CD8-positive, alpha-beta memory T cell (primary cell): ENCODE measurements around the gene COMMD6. TPM values are rescaled to one million over a fixed set of nuclear protein-coding genes. Genes with fewer than 3 reads are reported as not detected.

ENCODE experiments used
- CTCF ChIA-PET: fragments of 350-600 bp; sonication (Branson Sonifier 250); formaldehyde crosslinking; loops from one replicate; lab custom pipeline; 2021; ENCODE audit warnings: antibody characterized with exemption; lab: Charles Lee
- POLR2A ChIA-PET: fragments of 350-600 bp; sonication (Branson Sonifier 250); formaldehyde crosslinking; loops from one replicate; lab custom pipeline; 2021; ENCODE audit warnings: antibody characterized with exemption; lab: Charles Lee
- DNase-seq, 5 donors: peaks; one replicate each; pipeline versions ENCODE4 v3.0.0 to v3.0.0-alpha.2; 2020 to 2022; ENCODE audit warnings: mixed read lengths in 1 of 5
- H3K27ac ChIP-seq: one replicate; pipeline ENCODE4 v1.7.0; 2013; ENCODE audit warnings: low read depth, mild to moderate bottlenecking, low read length, moderate library complexity
- H3K27me3 ChIP-seq: 2 replicates; pipeline ENCODE4 v1.7.0; 2013; ENCODE audit warnings: low read length, mild to moderate bottlenecking; ENCODE audit not compliant: insufficient read depth, poor library complexity, severe bottlenecking
- H3K36me3 ChIP-seq: 2 replicates; pipeline ENCODE4 v1.7.0; 2013; ENCODE audit warnings: mild to moderate bottlenecking, low read length, moderate library complexity; ENCODE audit not compliant: insufficient read depth
- H3K4me1 ChIP-seq: 2 replicates; pipeline ENCODE4 v1.7.0; 2013; ENCODE audit warnings: mild to moderate bottlenecking, low read length, moderate library complexity; ENCODE audit not compliant: insufficient read depth
- H3K4me3 ChIP-seq: 2 replicates; pipeline ENCODE4 v1.7.0; 2013; ENCODE audit warnings: mild to moderate bottlenecking, low read length
- H3K9me3 ChIP-seq: 2 replicates; pipeline ENCODE4 v1.7.0; 2013; ENCODE audit warnings: mild to moderate bottlenecking, low read length
- H3K27ac Mint-ChIP-seq, 8 donors: one replicate each; pipeline ENCODE4 v1.8.0; 2020 to 2021; ENCODE audit warnings: mixed read lengths in 8 of 8, mild to moderate bottlenecking in 6 of 8, inconsistent platforms in 3 of 8, moderate library complexity in 3 of 8
- H3K27me3 Mint-ChIP-seq, 2 donors: one replicate each; pipeline ENCODE4 v1.8.0; 2020 to 2021; ENCODE audit warnings: mixed read lengths in 2 of 2, mild to moderate bottlenecking in 1 of 2, moderate library complexity in 1 of 2
- H3K36me3 Mint-ChIP-seq, 3 donors: one replicate each; pipeline ENCODE4 v1.8.0; 2020 to 2021; ENCODE audit warnings: mixed read lengths in 3 of 3, inconsistent platforms in 1 of 3, mild to moderate bottlenecking in 1 of 3
- H3K4me1 Mint-ChIP-seq, 3 donors: one replicate each; pipeline ENCODE4 v1.8.0; 2020 to 2021; ENCODE audit warnings: mixed read lengths in 3 of 3, inconsistent platforms in 1 of 3, mild to moderate bottlenecking in 1 of 3
- H3K4me3 Mint-ChIP-seq, 7 donors: one replicate each; pipeline ENCODE4 v1.8.0; 2020 to 2021; ENCODE audit warnings: mixed read lengths in 7 of 7, mild to moderate bottlenecking in 6 of 7, moderate library complexity in 4 of 7, inconsistent platforms in 2 of 7
- H3K9me3 Mint-ChIP-seq, 5 donors: one replicate each; pipeline ENCODE4 v1.8.0; 2020 to 2022; ENCODE audit warnings: mixed read lengths in 5 of 5, mild to moderate bottlenecking in 3 of 5, moderate library complexity in 2 of 5, inconsistent platforms in 1 of 5
- polyA plus RNA-seq: library from polyadenylated mRNA; unstranded; fragments of 300-500 nt; fragmentation: Illumina TruSeq; gene quantifications from one replicate; pipeline ENCODE4 v1.2.3, GENCODE V29; 2021
- total RNA-seq, 2 experiments: library from RNA; stranded (reverse); gene quantifications; one replicate each; pipeline ENCODE4 v1.2.3, GENCODE V29; 2021

Gene COMMD6
- total and polyA plus RNA-seq, 3 experiments from 2014 or later, result 107 to 573 (median 125) TPM

DNA sequence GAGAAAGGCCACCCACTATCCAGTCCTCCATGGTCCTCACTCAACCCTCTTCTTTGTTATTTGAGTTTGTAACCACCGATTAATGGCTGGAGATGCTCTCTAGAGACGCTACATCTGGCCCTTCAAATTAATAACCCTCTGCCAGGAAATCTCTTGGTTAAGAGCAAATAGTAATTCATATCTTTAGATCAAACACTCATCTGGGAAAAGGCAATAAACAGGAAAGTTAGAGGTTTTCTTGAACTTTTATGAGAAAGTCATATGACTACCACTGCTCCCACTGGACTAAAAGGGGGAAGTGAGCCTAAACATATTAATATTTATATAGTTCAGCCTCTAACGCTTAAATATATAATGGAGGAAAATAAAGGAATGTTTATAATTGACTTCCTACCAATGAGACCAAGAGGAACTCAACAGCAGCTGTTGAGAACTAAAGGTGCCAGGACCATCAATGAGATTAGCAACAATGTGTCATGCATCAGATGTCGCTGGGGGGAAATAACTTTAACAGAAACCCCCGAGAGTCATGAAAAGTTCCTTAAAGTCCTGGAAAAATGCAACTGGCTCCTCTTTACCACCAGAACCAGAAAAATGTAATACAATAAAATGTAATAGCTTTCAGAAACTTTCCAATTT lies 58.4 kb downstream of the COMMD6 start:
- H3K36me3 Mint-ChIP-seq, result peaks cover 0 to 3% (median 0%) of the 10 kb centered on the region in 3 donors
- ChIA-PET CTCF (no interaction called here), POLR2A (no interaction called here)
- Histone ChIP-seq H3K9me3 (no peaks in the 10 kb centered on the region), H3K4me1 (peaks cover 5% of the 10 kb centered on the region), H3K27ac (no peak overlapping the region), H3K36me3 (no peaks in the 10 kb centered on the region), H3K4me3 (no peak overlapping the region), H3K27me3 (peaks cover 29% of the 10 kb centered on the region)
- H3K27me3 Mint-ChIP-seq, result peaks cover 41 to 61% of the 10 kb centered on the region in 2 donors
- no peaks in the 10 kb centered on the region for H3K9me3 Mint-ChIP-seq
- peaks cover 11 to 18% (median 18%) of the 10 kb centered on the region in 3 donors for H3K4me1 Mint-ChIP-seq
- DNase-seq, result no peak
- H3K4me3 Mint-ChIP-seq, result peak overlapping the region in 1 of 7 donors; percentile 30
- no peak overlapping the region for H3K27ac Mint-ChIP-seq

DNA sequence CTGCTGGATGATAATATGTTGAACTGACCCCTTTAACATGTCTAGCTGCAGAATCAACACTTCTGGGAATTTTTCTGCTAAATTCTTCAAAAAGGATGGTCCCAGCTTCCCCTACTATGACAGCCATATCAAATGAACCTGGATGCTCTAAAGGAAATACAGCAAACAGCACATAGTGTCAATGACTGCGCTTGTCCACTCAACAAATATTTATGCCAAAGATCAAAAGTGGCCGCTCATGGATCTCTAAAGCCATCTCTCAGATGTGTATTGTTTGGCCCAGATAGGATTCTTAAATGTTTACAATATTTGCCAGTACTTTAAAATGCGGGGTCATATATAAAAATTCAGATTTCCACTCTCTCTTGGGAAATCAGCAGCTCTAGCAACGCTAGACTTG lies 59.0 kb downstream of the COMMD6 start:
- Histone ChIP-seq H3K9me3 (no peaks in the 10 kb centered on the region), H3K36me3 (no peaks in the 10 kb centered on the region), H3K4me3 (no peak overlapping the region), H3K27me3 (peaks cover 29% of the 10 kb centered on the region), H3K27ac (no peak overlapping the region), H3K4me1 (peaks cover 5% of the 10 kb centered on the region)
- ChIA-PET POLR2A (no interaction called here), CTCF (no interaction called here)
- H3K27me3 Mint-ChIP-seq, result peaks cover 36 to 57% of the 10 kb centered on the region in 2 donors
- H3K27ac Mint-ChIP-seq, result no peak overlapping the region
- H3K36me3 Mint-ChIP-seq, result peaks cover 0 to 3% (median 0%) of the 10 kb centered on the region in 3 donors
- DNase-seq, result no peak
- peaks cover 11 to 18% (median 18%) of the 10 kb centered on the region in 3 donors for H3K4me1 Mint-ChIP-seq
- H3K4me3 Mint-ChIP-seq, result no peak overlapping the region
- H3K9me3 Mint-ChIP-seq, result no peaks in the 10 kb centered on the region

Other genes with a start within 250 kb of the COMMD6 start
- 10 to 100 TPM; 45.7 to 50.8 TPM for gene TBC1D4, start 55.7 kb downstream of the COMMD6 start, total RNA-seq
- gene TBC1D4, start 55.7 kb downstream of the COMMD6 start, polyA plus RNA-seq, result 10.7 TPM
- 10 to 100 TPM; 37.1 to 38.3 TPM for gene UCHL3, start 11.9 kb upstream of the COMMD6 start, total RNA-seq
- gene UCHL3, start 11.9 kb upstream of the COMMD6 start, polyA plus RNA-seq, result 47.3 TPM
- gene LMO7, start 98.5 kb upstream of the COMMD6 start, total RNA-seq, result 1 to 10 TPM; 4.6 to 4.7 TPM
- 4.9 TPM for gene LMO7, start 98.5 kb upstream of the COMMD6 start, polyA plus RNA-seq